ENCODE results near the gene CLCN6. TPM values are rescaled to one million over a fixed set of nuclear protein-coding genes. Genes with fewer than 3 reads are reported as not detected.

The CLCN6 gene
- total and polyA plus RNA-seq, 2 of the 8 experiments (the other 6 are each of a cell fraction or from before 2014, with no cell fraction given), result 15.7 to 26.0 TPM

DNA sequence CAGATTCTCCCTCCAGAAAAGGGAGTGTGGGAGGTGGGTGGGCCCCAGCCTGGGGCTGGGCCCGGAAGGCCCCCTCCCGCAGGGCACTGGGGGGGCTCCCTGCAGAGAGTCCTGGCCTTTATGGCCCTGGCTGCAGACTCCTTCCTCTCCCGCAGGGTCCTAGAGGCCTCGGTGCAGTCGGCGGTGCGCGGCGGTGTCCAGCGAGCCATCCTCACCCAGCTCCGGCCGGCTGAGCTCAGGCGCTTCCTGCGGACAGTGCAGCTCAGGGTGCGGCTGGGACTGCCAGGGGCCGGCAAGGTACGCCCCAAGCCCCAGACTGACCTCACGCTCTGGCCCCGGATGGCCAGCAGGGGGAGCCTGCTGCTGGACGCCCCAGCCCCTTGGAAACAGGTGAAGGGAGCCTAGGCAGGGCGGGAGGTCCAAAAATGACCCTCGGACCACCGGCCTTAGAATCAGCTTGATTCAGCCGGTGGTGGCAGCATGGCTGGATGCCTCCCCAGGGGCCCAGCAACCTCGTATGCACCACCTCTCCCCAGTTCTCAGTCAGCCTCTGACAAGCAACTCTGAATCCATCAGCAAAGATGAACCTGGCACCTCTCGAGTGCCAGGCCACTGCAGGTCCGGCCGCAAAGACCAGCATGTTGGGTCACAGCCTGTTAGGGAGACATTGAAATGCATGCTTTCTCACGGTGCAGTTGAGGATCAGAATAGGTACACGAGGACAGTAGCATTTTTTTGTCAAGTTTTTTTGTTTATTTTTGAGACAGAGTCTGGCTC, 20.8 kb upstream of the CLCN6 start (continued):
- TF ChIP-seq, protein P1, sequence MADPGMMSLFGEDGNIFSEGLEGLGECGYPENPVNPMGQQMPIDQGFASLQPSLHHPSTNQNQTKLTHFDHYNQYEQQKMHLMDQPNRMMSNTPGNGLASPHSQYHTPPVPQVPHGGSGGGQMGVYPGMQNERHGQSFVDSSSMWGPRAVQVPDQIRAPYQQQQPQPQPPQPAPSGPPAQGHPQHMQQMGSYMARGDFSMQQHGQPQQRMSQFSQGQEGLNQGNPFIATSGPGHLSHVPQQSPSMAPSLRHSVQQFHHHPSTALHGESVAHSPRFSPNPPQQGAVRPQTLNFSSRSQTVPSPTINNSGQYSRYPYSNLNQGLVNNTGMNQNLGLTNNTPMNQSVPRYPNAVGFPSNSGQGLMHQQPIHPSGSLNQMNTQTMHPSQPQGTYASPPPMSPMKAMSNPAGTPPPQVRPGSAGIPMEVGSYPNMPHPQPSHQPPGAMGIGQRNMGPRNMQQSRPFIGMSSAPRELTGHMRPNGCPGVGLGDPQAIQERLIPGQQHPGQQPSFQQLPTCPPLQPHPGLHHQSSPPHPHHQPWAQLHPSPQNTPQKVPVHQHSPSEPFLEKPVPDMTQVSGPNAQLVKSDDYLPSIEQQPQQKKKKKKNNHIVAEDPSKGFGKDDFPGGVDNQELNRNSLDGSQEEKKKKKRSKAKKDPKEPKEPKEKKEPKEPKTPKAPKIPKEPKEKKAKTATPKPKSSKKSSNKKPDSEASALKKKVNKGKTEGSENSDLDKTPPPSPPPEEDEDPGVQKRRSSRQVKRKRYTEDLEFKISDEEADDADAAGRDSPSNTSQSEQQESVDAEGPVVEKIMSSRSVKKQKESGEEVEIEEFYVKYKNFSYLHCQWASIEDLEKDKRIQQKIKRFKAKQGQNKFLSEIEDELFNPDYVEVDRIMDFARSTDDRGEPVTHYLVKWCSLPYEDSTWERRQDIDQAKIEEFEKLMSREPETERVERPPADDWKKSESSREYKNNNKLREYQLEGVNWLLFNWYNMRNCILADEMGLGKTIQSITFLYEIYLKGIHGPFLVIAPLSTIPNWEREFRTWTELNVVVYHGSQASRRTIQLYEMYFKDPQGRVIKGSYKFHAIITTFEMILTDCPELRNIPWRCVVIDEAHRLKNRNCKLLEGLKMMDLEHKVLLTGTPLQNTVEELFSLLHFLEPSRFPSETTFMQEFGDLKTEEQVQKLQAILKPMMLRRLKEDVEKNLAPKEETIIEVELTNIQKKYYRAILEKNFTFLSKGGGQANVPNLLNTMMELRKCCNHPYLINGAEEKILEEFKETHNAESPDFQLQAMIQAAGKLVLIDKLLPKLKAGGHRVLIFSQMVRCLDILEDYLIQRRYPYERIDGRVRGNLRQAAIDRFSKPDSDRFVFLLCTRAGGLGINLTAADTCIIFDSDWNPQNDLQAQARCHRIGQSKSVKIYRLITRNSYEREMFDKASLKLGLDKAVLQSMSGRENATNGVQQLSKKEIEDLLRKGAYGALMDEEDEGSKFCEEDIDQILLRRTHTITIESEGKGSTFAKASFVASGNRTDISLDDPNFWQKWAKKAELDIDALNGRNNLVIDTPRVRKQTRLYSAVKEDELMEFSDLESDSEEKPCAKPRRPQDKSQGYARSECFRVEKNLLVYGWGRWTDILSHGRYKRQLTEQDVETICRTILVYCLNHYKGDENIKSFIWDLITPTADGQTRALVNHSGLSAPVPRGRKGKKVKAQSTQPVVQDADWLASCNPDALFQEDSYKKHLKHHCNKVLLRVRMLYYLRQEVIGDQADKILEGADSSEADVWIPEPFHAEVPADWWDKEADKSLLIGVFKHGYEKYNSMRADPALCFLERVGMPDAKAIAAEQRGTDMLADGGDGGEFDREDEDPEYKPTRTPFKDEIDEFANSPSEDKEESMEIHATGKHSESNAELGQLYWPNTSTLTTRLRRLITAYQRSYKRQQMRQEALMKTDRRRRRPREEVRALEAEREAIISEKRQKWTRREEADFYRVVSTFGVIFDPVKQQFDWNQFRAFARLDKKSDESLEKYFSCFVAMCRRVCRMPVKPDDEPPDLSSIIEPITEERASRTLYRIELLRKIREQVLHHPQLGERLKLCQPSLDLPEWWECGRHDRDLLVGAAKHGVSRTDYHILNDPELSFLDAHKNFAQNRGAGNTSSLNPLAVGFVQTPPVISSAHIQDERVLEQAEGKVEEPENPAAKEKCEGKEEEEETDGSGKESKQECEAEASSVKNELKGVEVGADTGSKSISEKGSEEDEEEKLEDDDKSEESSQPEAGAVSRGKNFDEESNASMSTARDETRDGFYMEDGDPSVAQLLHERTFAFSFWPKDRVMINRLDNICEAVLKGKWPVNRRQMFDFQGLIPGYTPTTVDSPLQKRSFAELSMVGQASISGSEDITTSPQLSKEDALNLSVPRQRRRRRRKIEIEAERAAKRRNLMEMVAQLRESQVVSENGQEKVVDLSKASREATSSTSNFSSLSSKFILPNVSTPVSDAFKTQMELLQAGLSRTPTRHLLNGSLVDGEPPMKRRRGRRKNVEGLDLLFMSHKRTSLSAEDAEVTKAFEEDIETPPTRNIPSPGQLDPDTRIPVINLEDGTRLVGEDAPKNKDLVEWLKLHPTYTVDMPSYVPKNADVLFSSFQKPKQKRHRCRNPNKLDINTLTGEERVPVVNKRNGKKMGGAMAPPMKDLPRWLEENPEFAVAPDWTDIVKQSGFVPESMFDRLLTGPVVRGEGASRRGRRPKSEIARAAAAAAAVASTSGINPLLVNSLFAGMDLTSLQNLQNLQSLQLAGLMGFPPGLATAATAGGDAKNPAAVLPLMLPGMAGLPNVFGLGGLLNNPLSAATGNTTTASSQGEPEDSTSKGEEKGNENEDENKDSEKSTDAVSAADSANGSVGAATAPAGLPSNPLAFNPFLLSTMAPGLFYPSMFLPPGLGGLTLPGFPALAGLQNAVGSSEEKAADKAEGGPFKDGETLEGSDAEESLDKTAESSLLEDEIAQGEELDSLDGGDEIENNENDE (IDR thresholded peaks at IDR 0.05; ENCODE audit: insufficient replicate concordance, low read length), result no peak
- TF ChIP-seq POLR2AphosphoS5 (IDR thresholded peaks at IDR 0.05; ENCODE audit: low read depth, low read length) (no peak), SAP30 (IDR thresholded peaks at IDR 0.05; ENCODE audit: insufficient read depth, insufficient replicate concordance, low read length) (no peak), FOSL1 (IDR thresholded peaks at IDR 0.05; ENCODE audit: insufficient read depth, low read depth, low read length) (peak; percentile 91), CBX8 (IDR thresholded peaks at IDR 0.05; ENCODE audit: borderline replicate concordance, low read depth, low read length) (no peak), CBX5 (IDR thresholded peaks at IDR 0.05; ENCODE audit: low read depth, low read length) (no peak), NRF1 (IDR thresholded peaks at IDR 0.05; ENCODE audit: low read depth, low read length) (no peak), EP300 (IDR thresholded peaks at IDR 0.05; ENCODE audit: borderline replicate concordance in 1 of 2, low read depth in 2 of 2, low read length in 2 of 2) (0 out of 3 replicates have a peak, but pooled peaks of 1 of the 2 experiments have one; percentile 32), KDM1A (IDR thresholded peaks at IDR 0.05; ENCODE audit: borderline replicate concordance, low read length) (0 out of 2 replicates have a peak, but pooled peaks have one; percentile 22)
